Measurements from ENCODE around the gene EDARADD. TPM values are rescaled to one million over a fixed set of nuclear protein-coding genes. Genes with fewer than 3 reads are reported as not detected.

The EDARADD gene
- total RNA-seq, 1 donor from 2014 or later = 17.0 TPM

- H3K4me1 Mint-ChIP-seq = peaks cover 24% of the 10 kb centered on the region
- no peaks in the 10 kb centered on the region for H3K27me3 Mint-ChIP-seq (ENCODE audit: low read depth)
- no peak for TF ChIP-seq CTCF (IDR thresholded peaks at IDR 0.05; ENCODE audit: unreplicated experiment)
- DNase-seq (ENCODE audit: low spot score in 2 of 2, unreplicated experiment in 2 of 2) = peak; percentile 66 to 79
- peak within 1 kb of the TSS; percentile 94 for H3K27ac Mint-ChIP-seq
- no peaks in the 10 kb centered on the region for H3K9me3 Mint-ChIP-seq
- peak within 1 kb of the TSS; percentile 89 for H3K4me3 Mint-ChIP-seq
- peaks cover 6% of the 10 kb centered on the region for H3K36me3 Mint-ChIP-seq
These were observed 129.6 kb downstream of the EDARADD start, which contains the start of gene LGALS8 for GRCh38 chr1:236523704-236524141. Gene LGALS8 (plus strand): TSS chr1:236523982. CDS start chr1:236526071, 2,089 bp downstream.

- no peak for DNase-seq (ENCODE audit: low spot score in 2 of 2, unreplicated experiment in 2 of 2)
- H3K36me3 Mint-ChIP-seq = peaks cover 8% of the 10 kb centered on the region
- no peaks in the 10 kb centered on the region for H3K9me3 Mint-ChIP-seq
- H3K4me1 Mint-ChIP-seq = peaks cover 24% of the 10 kb centered on the region
- H3K27ac Mint-ChIP-seq = peak overlapping the region; percentile 94
- H3K4me3 Mint-ChIP-seq = peak overlapping the region; percentile 89
- no peaks in the 10 kb centered on the region for H3K27me3 Mint-ChIP-seq (ENCODE audit: low read depth)
- TF ChIP-seq CTCF (IDR thresholded peaks at IDR 0.05; ENCODE audit: unreplicated experiment) = no peak
These were observed 130.2 kb downstream of the EDARADD start for GRCh38 chr1:236524142-236524894.

GRCh38 chr1:236524895-236525184 is 130.8 kb downstream of the EDARADD start:
- Mint-ChIP-seq H3K4me3 (peak overlapping the region; percentile 89), H3K27ac (peak overlapping the region; percentile 85), H3K27me3 (ENCODE audit: low read depth) (no peaks in the 10 kb centered on the region), H3K4me1 (peaks cover 24% of the 10 kb centered on the region), H3K36me3 (peaks cover 8% of the 10 kb centered on the region), H3K9me3 (no peaks in the 10 kb centered on the region)
- no peak for DNase-seq (ENCODE audit: low spot score in 2 of 2, unreplicated experiment in 2 of 2)
- no peak for TF ChIP-seq CTCF (IDR thresholded peaks at IDR 0.05; ENCODE audit: unreplicated experiment)

GRCh38 chr1:236526079-236526478 is 132.0 kb downstream of the EDARADD start:
- H3K36me3 Mint-ChIP-seq = peaks cover 8% of the 10 kb centered on the region
- no peaks in the 10 kb centered on the region for H3K27me3 Mint-ChIP-seq (ENCODE audit: low read depth)
- peaks cover 24% of the 10 kb centered on the region for H3K4me1 Mint-ChIP-seq
- H3K9me3 Mint-ChIP-seq = no peaks in the 10 kb centered on the region
- DNase-seq (ENCODE audit: low spot score in 2 of 2, unreplicated experiment in 2 of 2) = no peak
- no peak overlapping the region for H3K4me3 Mint-ChIP-seq
- H3K27ac Mint-ChIP-seq = no peak overlapping the region
- TF ChIP-seq CTCF (IDR thresholded peaks at IDR 0.05; ENCODE audit: unreplicated experiment) = no peak

GRCh38 chr1:236530286-236530685 is 136.2 kb downstream of the EDARADD start:
- H3K4me1 Mint-ChIP-seq = peaks cover 3% of the 10 kb centered on the region
- peak overlapping the region; percentile 59 for H3K27ac Mint-ChIP-seq
- TF ChIP-seq CTCF (IDR thresholded peaks at IDR 0.05; ENCODE audit: unreplicated experiment) = no peak
- H3K36me3 Mint-ChIP-seq = peaks cover 21% of the 10 kb centered on the region
- H3K4me3 Mint-ChIP-seq = no peak overlapping the region
- no peaks in the 10 kb centered on the region for H3K27me3 Mint-ChIP-seq (ENCODE audit: low read depth)
- no peaks in the 10 kb centered on the region for H3K9me3 Mint-ChIP-seq
- DNase-seq (ENCODE audit: low spot score in 2 of 2, unreplicated experiment in 2 of 2) = no peak
